ENCODE results near the gene PIK3C2B.
"Not testable (repeated sequence)": the region's sequence is repeated elsewhere in the genome, so short reads cannot be mapped to it uniquely, and the experiment has no call there.

The PIK3C2B gene

DNA sequence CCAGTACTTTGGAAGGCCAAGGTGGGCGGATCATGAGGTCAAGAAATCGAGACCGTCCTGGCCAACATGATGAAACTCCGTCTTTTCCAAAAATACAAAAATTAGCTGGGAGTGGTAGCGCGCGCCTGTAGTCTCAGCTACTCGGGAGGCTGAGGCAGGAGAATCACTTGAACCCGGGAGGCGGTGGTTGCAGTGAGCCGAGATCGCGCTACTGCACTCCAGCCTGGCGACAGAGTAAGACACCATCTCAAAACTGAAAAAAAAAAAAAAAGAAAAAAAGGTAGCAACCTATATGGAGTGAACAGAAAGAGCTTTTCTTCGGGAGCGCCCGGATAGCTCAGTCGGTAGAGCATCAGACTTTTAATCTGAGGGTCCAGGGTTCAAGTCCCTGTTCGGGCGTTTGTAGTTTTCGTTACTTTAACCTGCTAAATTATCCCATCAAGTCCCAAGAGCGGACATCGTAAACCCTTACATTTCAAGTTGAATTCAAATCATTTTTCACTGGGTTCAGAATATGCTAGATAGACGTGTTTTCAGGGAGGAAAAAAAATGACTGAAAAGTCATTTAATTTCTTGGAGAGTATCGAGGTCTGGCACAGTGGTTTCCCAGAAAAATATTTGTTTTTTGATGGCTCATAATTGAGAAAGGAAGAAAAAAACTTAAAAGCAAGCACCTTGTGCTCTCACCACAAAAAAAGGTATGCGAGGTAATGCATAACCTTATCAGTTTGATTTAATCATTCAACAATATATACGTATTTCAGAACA is 11.8 kb upstream of the PIK3C2B start:
- DNase-seq (ENCODE audit: low read depth) = peak; percentile 50

DNA sequence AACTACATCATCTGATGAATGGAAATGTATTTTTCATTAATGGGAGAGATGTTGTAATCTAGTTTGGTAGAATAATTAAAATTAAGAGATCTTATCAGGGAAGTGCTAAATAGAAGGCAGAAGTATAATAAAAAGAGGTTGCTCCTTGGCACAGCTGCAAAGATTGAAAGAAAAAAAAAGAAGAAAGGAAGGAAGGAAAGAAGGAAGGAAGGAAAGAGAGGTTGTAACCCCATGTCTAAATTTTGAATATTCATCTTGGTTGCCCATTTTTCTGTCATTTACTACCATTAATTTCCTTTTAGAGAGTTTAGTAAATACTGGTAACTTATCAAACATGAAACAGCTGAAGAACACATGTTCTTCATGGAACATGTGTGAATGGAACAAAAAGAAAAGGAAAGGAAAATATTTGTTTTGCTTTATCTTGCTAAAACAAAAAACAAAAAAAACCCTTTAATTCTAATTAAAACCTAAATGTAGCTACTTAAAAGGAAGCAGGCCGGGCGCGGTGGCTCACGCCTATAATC is 11.1 kb upstream of the PIK3C2B start:
- no peak for DNase-seq (ENCODE audit: low read depth)

DNA sequence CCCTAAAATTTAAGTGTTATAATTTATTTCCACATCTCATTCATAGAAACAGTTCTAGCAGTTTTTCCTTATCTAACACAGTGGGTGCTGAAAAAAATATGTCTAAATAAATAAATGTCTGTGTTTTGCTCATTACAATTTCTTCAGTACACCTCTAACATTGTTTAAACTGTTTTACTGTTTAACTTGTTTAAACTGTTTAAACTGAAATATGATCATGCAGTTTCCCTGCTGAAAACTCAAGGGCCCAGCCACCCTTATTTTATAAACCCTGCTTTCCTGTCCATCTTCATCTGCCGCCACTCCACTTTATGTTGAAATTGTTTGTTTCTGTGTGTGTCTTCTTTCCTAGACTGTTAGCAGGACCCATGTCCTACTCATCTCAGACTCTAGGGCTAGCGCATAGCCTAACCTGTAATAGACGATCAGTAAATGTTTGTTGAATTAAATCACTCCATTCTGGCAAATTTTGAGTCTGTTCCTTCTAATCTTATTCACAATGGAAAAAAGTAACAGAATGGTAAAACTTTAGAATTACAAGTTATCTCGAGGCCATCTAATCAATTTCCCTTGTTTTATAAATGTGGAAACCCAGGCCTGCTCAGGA is 9.4 kb upstream of the PIK3C2B start:
- DNase-seq (ENCODE audit: low read depth) = no peak

DNA sequence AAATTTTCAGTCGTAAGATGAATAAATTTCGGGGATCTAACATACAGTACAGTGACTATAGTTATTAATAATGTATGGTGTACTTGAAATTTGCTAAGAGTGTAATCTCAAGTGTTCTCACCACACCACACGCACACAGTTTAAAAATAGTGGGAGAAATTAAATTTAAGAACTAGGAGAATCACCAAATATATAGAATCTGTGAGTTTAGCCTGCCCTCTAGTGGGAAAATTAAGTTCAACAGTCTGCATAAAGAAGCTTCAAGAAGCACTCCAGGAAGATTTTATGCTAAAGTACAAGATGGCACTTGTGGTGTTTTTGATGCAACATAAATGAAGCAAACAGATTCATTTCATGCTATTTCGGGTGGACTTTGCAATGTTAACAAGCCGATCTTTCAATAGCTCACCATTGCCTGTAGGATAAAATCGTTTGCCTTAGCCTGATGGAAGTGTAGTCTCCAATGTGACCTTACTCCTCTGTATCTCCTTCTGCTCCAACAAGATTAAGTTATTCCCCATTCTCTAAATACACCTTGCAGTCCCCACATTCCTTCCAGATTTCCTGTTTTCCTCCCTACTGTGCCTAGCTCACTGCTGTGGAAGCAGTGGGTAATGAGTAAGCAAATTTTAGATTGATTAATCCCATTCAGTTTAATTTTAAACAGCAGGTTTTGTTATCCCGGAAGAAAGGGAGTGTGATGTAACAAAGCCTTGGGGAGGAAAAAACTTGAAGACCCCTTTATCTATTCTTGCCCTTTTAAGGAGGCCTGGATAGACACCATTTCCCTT is 8.7 kb upstream of the PIK3C2B start:
- no peak for DNase-seq (ENCODE audit: low read depth)

DNA sequence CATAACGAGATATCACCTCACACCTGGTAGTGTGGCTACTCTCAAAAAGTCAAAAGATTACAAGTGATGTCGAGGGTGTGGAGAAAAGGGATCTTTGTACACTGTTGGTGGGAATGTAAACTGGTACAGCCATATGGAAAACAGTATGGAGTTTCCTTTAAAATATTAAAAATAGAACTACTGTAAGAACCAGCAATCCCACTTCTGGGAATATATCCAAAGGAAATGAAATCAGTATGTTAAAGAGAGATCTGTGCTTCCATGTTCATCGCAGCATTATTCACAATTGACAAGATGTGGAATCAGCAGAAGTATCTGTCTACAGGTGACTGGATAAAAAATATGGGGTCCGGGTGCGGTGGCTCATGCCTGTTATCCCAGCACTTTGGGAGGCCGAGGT is 7.6 kb upstream of the PIK3C2B start:
- DNase-seq (ENCODE audit: low read depth) = no peak

DNA sequence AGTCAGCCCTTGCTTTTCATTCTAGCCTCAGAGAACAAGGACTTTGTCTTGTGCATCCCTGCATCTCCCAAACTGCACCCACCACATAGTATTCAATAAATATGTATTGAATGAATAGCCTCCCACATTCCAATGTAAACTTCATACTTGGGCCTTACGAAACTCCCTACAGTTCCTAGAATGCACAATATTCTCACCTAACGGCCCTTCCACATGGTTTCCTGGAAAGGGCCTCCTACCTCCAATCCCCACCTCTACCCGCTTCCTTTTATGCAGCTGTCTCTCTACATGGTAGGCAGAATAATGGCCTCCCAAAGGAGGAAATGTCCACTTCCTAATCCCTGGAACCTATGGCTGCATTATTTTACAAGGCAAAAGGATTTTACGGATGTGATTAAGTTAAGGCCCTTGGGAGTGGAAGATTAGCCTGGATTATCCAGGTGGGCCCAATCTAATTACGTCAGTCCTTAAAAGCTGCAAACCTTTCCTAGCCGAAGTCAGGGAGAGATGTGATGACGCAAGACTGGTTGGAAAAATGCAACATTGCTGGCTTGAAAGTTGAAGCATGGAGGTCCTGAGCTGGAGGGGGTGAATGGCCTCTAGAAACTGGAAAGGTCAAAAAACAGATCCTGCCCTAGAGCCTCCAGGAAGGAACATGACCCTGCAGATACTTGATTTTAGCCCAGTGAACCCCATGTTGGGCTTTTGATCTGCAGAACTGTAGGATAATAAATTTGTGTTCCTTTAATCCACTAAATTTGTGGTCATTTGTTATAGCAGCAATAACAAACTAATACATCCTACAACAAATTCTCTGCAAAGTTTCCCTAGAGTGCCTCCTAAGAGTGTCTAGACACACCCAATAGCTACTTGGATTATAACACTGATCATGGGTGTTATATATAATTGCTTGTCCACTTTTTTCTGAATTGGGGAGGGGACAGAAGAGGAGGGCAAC is 5.2 kb upstream of the PIK3C2B start:
- DNase-seq (ENCODE audit: low read depth) = no peak

DNA sequence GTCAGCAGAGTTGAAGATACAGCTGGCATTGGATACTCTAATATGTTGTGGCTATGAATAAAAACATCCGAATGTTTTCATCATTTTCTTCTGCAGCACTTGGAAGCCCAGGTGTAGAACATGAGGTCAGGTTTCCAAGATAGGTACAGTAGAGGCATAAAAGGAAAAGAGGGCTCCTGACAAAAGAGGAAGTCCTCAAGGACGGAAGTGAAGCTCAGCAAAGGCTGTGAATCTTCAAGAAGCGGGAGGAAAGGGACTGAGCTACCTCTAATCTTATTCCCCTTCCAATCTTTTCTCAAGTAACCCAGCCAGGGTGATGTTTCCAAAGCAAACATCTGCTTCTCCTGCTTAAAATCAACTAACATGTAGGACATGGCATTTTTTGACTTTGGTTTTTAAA is 4.4 kb upstream of the PIK3C2B start:
- DNase-seq (ENCODE audit: low read depth) = no peak

DNA sequence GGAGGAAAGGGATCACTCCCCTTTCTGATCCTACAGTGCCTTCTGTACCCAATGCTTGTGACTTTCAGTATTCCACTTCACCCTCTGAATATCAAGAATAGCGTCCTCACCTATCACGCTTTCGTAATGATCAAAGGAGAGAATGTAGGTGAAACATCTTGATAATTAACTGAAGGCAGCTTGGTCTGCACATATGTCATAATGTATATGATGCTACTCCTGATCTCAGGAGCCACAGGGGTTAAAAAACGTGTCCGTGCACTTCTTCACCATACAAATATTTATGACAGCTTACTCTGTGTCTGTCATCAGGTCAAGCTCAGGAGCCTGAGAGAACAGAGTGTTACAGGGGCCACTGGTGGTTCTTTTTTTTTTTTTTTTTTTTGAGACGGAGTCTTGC is 1.2 kb upstream of the PIK3C2B start:
- DNase-seq (ENCODE audit: low read depth) = no peak

DNA sequence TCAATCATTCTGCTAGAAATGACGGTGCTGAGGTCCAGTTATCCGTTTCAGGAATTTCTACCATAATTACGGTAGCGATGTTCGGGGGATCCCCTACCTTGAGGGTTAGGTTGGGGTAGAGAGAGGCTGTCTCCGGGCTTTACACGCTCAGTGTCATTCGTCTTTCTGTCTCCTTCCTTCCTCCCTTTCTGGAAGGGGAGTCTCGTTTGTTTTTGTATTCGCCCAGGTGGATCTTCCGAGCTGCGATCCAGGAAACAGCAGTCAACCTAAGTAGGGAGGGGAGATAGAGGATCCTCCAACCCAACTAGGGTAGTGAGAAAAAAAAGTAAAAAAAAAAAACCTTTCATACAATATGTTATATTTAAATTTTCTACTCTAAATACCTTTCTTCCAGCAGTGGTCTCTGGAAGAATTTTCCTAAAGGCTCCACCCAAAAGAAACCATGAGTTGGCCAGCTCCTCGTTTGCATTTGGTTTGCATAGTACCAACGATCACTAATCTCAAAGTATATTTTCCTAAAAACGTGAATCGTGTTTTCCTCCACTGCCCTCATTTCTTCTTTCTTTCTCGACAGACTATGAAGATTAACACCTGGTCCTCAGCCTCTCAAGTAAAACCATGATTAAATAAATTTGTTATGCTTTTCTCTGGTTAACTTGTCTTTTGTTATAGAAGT is 611 bp upstream of the PIK3C2B start:
- DNase-seq (ENCODE audit: low read depth) = no peak

DNA sequence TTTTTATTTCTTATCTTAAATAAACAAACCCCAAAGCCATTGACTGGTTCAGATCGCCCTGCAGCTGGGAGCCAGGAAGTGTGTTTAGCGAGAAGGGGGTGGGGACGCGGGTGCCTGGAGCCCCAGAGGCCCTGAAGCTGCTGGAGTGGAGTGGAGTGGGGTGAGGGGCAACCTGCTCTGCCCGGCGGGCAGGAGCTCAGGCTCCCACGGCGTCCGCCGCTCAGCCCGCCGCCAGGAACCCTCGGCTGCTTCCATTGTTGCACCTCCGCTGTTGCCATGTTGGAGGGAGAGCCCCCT is 673 bp downstream of the PIK3C2B start:
- DNase-seq (ENCODE audit: low read depth) = peak; percentile 36

DNA sequence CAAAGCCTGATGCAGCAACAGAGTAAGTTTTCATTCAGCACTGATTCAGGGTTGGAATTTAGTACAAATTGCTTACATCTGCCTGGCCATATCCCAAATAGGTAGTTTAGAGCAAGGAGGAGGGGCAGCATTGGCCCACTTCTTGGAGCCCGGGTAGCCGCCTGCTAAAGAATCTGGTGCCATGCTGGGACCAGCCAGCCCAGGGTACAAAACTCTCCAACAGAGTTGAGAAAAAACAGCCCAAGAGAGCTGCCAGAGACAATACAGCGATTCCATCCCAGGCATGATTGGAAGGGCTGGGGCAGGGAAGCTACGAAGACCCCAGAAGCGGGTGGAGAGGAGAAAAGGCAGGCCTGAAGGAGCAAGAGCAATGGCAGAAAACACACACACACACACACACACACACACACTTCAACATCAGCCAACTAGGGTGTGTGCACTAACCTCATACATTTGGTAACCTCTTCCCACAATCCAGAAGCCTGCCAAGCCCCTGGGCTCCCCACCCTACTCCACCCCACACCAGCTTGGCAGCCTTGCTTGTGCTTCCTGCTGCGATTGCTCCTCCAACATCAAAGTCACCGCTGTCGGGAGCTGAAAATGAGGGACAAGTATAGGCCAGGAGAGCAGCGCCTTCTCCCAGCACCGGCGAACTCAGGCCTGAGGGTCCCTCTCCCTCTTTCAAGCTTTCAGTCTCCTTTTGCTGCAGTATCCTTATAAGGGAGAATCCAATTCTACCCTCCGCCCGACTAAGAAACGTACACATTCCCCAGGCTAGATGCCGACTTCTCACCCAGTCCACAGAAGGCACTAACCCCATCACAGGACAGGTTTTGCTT is 1.2 kb downstream of the PIK3C2B start:
- no peak for DNase-seq (ENCODE audit: low read depth)

DNA sequence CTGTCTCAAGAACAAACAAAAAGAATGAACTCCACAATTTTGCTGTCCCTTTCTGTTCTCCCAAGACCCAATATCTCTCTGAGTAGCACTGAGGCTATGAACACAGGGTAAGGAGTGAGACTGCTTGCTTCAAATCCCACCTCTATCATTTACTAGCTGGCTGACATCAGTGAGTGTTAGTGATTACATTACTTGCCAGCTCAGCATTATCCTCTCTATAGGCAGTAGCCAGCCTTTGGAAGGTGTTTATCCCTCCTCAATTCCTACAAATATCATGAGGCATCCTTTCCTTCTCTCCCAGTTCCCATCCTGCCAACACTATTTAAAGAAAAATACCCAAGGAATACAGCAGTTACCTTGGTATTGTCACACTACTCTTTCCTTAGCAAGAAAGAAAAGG is 3.0 kb downstream of the PIK3C2B start:
- DNase-seq (ENCODE audit: low read depth) = no peak

DNA sequence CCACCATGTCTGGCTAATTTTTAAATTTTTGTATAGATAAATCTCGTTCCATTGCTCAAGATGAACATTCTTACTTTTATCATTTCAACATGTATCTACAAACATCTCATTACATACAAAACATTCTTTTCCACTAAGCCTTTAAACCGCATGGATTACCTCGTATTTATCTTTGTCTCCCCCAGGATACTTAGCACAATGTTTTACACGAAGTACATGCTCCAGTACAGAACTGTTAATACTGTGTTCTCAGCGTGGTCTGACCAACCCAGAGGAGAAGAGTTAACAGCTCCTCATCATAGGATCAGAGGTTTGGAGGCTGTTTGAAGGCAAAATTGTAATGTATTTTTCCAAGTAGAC is 7.4 kb downstream of the PIK3C2B start:
- no peak for DNase-seq (ENCODE audit: low read depth)

DNA sequence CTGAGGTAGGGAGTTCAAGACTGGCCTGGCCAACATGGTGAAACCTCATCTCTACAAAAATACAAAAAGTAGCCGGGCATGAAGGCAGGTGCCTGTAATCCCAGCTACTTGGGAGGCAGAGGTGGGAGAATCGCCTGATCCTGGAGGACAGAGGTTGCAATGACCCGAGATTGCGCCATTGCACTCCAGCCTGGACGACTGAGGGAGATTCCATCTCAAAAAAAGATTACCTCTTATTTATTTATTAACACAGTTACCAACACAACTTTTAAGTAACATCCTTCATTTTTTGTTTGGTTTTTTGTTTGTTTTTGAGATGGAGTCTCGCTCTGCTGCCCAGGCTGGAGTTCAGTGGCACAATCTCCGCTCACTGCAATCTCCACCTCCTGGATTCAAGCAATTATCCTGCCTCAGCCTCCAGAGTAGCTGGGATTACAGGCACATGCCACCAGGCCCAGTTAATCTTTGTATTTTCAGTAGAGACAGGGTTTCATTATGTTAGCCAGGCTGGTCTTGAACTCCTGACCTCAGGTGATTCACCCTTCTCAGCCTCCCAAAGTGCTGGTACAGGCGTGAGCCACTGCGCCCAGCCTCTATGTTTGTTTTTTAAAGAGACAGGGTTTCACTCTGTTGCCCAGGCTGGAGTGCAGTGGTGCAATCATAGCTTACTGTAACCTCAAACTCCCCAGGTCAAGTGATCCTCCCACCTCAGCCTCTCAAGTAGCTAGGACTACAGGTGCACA is 7.9 kb downstream of the PIK3C2B start:
- DNase-seq (ENCODE audit: low read depth) = not testable (repeated sequence)

DNA sequence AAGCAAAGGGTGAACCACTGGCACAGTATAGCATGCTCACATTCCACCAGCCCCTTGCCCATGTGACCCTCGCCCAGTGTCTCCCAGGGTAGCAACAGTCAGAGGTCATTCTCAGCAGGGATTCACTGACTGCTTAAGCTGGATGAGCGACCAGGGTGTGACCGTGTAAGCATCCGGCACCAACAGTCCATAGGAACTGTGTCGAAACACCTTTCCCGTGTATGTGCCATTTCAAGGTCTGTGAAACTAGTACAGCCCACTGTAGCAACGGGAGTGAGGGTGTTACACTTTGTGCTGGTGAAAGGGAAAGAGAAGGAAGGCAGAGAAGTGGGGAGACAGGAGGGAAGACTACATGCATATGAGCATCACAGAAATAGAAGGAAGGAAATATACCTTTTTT is 10.8 kb downstream of the PIK3C2B start:
- no peak for DNase-seq (ENCODE audit: low read depth)

DNA sequence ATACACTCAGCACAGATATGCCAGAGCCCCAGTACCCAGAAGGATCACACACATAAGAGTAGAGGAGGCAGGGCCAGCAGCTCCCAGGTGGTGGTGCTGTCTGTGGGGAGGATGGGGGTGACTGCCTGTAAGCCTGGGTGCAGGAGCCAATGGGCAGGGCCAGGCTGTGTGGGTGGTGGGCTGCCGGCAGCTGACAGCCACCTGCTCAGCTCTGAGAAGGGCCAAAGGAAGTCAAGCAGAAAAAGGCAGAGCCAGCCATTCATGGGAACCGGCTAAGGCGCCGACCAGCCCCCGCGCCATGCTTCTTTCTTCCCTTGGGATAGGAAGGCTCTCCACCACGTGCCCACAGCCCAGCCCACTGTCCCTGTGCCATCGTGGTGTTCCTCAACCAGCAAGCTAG is 14.1 kb downstream of the PIK3C2B start:
- no peak for DNase-seq (ENCODE audit: low read depth)

DNA sequence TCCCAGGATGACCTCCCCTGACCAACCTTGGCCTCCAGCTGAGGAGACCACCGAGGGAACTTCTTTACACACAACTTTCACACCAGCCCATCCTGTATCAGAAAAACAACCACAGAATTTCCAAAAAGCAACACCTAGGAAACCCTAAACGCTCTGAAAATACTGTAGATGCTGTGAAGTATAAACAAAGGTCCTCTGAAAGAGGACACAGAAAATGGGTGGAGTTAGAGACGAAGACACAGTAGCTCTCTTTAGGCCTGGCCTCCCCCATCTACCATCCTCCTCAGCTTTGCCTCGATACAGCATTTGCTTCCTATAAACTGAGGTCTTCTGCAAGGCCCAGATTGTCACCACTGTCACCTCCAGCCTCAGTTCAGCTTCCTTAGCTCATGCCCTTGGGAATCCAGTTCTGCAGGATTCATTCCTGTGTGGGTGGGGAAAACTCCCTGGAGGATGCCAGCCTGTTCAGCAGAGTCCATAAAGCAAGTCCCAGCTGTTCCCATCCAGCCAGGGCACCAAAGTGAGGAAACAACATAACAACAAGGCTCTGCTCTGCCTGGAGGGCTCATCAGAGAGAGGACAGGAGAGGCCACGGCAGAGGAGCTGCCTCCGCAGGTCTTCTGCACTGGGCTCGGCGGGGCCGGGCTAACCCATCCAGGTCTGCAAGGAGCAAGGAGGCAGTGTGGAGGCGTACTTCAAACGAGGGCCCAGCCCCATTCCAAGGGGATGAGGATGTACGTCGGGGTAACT is 15.0 kb downstream of the PIK3C2B start:
- no peak for DNase-seq (ENCODE audit: low read depth)

DNA sequence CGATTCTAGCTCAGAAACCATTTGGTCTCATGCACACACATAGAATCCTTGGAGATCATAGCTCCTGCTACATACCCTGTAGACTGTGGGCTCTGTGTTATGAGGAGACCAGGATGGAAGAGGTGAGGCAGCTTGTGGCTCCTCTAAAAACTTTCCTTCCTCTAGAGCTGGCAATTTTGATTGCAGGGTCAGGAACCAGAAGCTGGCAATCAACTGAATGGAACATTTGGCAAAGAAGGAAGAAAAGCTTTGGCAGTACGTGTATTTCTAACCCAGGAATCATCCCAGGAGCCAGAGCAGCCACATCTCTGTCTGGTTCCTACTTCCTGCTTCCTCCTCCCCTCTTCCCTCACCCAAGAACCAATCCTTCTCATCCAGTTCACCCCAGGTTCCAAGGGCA is 15.7 kb downstream of the PIK3C2B start:
- no peak for DNase-seq (ENCODE audit: low read depth)

Data from T follicular helper cell (primary cell).